Hematopoietic multipotent progenitor cell treated with erythropoietin and hydrocortisone succinate and interleukin-3 and kit ligand, for 15 days (in vitro differentiated cells): Measurements from ENCODE around the gene FAM200B.

Source experiments
- DNase-seq: peaks from one replicate; pipeline ENCODE4 v3.0.0-alpha.2; 2015; ENCODE audit warnings: low spot score

Gene FAM200B

GRCh38 chr4:15668566-15669435, 12.8 kb upstream of the FAM200B start:
- no peak for DNase-seq

GRCh38 chr4:15670576-15670975, 11.1 kb upstream of the FAM200B start:
- DNase-seq, result no peak

- no peak for DNase-seq
Measured at GRCh38 chr4:15672101-15672500, 9.5 kb upstream of the FAM200B start.

DNA sequence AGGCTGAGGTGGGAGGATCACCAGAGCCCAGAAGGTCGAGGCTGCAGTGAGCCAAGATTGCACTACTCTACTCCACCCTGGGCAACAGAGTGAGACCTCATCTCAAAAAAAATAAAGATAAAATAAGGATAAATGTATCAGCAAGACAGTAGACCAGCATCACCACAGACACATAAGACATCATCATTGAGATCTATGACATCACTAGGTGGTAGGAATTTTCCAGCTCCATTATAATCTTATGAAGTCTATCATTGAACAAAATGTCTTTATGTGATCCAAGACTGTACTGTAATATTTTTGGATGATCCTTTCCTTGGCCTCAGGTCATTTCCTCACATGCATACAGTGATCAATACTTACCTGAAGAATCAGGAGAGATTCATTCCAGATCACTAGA, 8.3 kb upstream of the FAM200B start:
- DNase-seq, result no peak

DNA sequence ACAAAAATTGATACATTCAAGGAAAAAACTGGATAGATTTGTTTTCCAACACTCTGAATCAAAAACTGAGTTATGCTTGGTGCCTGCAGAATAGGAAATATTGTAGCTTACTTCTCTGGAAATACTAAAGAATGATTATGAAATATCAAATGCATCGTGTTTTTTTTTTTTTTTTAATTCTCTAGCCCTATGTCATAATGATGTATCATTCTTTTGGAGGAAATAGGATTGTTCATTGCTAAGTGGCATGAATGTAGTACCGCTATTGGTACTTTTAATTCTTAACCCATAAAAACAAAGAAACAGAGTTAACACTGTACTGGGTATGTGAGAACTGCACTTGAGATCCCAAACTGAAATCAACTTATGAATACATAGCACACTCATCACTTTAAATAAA, 7.6 kb upstream of the FAM200B start:
- no peak for DNase-seq

DNA sequence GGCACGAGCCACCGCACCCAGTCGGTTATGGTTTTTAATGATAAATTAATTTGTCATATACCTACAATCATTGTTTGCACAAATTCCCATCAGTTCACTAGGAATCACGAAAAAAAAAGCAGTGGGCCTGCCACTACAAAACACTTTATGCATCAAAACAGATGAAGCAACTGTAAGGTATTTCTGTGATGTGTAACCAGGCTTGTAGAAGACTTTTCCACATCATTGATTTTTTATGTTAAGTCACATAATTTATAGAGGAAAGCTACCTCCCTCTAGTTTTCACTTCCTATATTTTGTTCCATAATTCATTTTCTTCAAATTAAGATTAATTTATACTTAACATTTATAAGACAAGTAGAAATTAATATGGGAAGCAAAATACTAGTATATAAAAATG, 6.7 kb upstream of the FAM200B start:
- DNase-seq, result no peak

DNA sequence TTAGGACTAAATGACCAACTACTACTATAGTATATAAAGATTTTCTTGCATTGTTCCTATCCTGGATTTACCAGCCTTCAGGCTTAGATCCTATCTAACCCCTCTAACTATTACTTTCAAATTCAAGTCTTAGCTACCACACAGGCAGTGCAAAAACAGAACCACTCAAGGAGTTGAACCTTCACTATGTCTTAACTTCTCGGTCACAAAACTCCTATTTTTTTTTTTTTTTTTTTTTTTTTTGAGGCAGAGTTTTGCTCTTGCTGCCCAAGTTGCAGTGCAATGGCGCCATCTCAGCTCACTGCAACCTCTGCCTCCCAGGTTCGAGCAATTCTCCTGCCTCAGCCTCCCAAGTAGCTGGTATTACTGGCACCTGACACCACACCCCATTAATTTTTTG, 6.3 kb upstream of the FAM200B start:
- DNase-seq, result no peak

DNA sequence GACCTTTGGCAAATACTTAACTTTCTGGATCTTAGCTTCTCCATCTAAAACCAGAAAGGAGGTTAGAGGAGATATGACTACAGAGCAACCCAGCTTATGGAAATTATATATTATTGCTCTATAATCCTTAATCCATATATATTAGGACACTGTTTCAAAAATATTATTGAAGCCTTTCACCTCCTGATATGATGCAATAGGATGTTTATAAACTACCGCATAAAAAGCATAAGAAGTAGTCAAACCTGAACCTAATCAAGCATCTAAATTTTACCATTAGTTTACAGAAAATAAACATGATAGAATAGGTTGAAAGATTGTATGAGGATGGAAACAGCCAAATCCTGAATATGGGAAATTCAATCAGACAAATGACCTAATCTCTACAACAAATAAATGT, 5.6 kb upstream of the FAM200B start:
- no peak for DNase-seq

- no peak for DNase-seq
Measured at GRCh38 chr4:15676899-15677298, 4.7 kb upstream of the FAM200B start.

DNA sequence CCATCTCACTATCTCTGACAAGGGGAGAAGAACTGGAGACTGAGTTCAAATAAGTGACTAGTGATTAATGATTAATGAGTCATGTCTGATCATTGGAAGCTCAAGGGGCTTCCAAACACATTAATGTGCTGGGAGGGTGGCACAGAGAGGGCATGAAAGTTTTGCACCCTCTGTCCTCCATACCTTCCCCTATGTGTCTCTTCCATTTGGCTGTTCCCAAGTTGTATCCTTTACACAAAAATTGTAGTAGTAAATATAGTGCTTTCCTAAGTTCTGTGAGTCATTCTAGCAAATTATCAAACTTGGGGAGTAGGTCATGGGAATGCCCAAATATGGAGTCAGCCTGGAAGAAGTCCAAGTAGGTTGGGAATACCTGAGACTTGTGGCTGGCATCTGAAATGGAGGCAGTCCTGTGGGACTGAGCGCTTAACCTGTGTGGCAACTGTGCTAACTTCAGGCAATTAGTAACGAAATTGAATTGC, 4.1 kb upstream of the FAM200B start:
- DNase-seq, result peak; percentile 65

DNA sequence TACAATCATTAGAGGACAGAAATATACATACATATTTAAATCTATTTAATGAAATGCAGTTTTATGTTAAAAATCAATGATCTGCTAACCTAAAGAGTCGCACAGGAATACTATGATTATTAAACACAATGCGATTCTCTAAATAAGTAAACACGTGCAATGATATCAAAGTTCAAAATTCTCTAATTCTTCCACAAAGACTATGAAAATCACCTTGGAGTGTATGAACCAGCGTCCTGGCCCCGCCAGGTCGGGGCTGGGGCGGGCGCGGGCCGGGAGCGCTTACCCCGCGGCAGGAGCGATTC, 608 bp upstream of the FAM200B start:
- no peak for DNase-seq

DNA sequence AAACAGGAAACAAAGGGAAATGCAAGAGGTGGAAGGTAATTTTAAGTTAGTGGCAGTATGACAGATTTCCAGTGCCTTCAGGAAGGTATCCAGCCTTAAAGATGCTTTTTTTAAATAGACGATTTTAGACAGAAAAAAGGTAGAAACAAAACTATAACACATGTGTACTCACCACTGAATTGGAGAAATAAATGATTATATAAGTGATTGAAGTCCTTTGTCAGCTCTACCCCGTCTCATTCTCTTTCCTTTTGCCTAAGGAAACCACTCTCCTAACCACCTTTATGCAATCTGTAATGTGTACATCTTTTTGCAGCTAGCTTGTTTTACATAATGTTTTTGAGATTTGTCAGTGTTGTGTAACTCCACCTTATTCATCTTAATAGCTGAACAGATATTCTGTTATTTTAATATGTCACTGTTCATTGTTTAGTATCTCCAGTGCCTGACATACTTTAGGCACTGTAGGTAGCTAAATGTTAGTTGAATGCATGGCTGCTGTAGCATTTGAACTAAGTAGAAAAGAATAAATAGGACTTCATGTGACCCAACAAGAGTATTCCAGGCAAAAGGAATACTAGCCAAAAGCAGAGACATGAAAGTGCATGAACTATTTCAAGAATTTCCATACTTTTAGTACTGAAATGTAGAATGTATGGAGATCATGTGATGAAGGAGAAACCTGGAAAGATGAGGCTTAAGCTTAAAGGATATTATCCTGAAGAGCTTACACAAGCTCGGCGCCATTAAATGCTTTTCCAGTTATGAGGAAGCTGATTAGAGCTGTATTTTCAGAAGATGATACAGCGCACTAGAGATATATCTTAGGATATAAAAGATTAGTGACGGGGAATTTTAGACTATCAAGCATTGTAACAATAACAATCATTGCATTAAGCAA, 865 bp downstream of the FAM200B start:
- DNase-seq, result peak; percentile 28

- DNase-seq, result no peak
Measured at GRCh38 chr4:15683143-15683495, 1.5 kb downstream of the FAM200B start.

- DNase-seq, result no peak
Measured at GRCh38 chr4:15684498-15684897, 2.9 kb downstream of the FAM200B start.

DNA sequence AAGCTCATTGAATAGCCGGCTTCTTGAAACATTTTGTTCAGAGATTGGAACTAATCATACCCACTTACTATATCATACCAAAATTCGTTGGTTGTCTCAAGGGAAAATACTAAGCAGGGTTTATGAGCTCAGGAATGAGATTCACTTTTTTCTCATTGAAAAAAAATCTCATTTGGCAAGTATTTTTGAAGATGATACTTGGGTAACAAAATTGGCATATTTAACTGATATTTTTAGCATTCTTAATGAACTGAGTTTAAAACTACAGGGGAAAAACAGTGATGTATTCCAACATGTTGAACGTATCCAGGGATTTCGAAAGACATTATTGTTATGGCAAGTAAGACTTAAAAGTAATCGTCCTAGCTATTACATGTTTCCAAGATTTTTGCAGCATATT, 6.4 kb downstream of the FAM200B start:
- DNase-seq, result no peak

- no peak for DNase-seq
Measured at GRCh38 chr4:15689540-15689939, 7.9 kb downstream of the FAM200B start.

DNA sequence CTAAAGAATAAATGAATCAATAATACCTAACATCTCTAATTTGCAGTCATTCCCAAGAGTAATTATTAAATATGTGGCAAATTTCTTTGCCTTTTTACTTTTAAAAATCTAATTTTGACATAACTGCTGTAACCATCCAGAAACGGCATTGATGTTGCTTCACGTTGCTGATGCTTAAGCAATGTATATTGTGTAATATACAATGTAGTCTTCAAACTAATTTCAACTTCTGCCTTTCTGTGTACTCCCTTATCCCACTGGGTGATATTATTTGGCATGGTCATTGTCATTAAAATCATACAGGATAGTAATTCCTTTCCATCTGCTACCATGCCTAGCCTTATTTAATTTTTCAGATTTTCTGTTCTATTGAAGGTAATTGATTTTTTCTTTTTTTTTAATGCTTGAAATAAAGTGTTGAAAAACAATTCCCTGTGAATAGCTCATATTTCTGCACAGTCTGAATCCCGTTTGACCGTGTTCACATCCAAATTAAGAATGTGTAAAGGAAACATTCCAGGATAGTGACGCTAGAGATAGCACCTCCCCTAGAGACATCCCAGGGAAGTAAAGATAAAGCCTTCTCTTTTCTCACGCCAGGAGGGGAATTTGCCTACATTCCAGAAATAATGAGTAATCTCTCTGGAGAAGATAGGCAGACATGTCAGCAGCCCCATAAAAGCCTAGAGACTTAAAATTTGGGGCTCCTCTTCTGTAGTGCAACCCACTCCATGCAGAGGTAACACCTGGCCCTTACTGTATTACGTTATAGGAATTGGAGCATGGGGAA, 8.6 kb downstream of the FAM200B start:
- no peak for DNase-seq

DNA sequence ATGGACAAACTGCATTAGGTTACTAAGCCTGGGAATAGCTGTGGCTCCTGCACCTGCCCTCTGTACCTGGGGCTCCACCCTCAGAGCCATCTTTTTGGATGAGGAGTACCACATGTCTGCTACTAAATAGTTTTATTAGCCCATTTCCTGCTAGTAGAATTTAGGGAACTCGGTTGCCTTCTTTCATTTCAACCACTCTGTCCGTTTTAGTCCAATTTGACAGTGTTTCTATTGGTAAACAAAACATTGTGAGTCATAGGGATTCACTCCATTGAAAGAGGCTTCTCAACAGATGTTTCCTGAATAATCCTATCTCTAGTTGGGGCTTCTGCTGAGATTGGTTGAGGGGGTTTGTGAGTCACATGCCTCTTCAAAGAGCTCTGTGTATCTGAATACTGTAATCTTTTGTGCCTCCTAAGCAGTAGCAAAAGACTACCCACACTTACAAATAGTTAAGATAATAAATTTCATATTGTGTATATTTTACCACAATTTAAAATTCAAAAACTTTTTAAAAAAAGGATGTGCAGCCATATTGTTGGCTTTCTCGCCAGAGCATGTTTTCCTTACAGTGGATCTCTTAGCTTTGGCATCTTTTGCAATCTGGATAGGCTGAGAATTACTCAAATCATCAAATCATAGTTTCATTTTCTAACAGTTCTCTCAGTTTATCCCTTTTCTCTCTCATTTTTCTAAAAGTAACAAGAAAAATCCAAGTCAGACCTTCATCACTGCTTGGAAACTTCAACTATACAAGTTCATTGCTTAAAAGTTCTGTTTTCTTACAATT, 9.9 kb downstream of the FAM200B start:
- no peak for DNase-seq

- DNase-seq, result no peak
Measured at GRCh38 chr4:15692602-15693001, 11.0 kb downstream of the FAM200B start.

DNA sequence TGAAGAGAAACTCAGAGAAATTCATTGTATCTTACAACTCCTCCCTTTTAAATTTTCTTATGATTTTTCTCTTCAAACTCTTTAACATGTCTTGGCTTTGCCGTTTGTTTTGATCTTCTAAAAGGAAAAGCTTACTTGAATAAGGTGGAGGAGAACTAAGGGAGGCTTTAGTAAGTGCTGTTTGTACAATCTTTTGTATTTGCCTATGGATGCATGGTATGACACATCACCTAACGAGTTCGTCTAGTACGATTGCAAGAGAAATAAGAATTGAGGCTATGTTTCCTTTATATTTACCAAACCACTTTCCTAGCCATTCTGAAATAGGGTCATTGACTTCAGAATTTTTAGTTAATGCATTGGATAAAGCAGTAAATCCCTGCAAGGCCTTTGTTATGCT, 12.8 kb downstream of the FAM200B start:
- DNase-seq, result no peak

DNA sequence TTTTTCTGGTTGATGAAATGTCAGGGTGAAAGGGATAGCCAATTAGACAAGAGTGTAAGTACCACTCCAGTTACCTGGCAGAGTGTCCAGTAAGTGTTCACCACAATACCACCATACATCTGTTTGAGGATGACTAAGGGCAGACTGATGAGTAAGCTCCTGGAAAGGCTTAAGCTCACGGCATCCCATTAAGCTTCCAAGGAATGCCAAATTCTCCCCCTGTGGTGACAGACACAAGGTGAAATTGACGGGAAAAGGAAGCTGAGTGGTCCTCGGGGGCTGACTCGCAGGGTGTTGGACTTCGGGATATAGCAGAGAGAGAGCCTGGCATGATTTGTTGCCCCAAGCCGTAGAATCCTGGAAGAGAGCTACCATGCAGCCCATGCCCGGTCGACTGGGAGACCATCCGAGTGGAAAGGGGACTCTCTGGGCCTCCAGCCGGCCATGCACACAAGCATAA, 13.6 kb downstream of the FAM200B start:
- DNase-seq, result no peak

DNA sequence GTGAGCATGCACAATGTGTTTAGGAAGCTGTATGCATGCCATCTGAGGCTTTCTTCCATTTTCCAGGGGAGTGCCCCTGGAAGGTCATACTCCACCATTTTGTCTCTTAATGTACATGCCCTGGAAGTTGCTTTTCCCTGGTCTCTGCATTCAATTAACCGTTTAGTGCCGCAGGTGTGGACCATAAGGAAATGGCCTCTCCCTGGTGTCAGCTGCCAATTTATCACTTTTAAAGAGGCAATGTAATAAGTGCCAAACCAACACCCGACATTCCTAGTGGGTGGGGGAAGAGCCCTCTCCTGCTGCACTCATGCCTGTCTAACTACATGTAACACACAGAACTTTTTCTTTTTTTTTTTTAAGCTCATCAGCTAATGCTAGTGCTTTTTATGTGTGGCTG, 14.1 kb downstream of the FAM200B start:
- DNase-seq, result no peak
